Neural cell (in vitro differentiated cells): ENCODE results near the gene RBM20.

Experiments
- EP300 ChIP-seq: fragments of 450-650 bp; conservative IDR thresholded peaks from 2 replicates; pipeline ENCODE4 v1.6.1; 2014; ENCODE audit warnings: antibody characterized with exemption, mild to moderate bottlenecking, moderate library complexity; ENCODE audit not compliant: poor library complexity, severe bottlenecking
- EZH2 ChIP-seq: fragments of 200-600, 300-800 bp; shearing (Covaris generic), sonication (generic); IDR thresholded peaks from 2 replicates; pipeline ENCODE4 v1.6.1; 2014; ENCODE audit warnings: antibody characterized with exemption, low read length, borderline replicate concordance, mild to moderate bottlenecking; ENCODE audit not compliant: insufficient read depth, poor library complexity, severe bottlenecking
- POLR2AphosphoS5 ChIP-seq: IDR thresholded peaks from 2 replicates; pipeline ENCODE4 v1.6.1; 2012
- RAD21 ChIP-seq: fragments of 450-650 bp; conservative IDR thresholded peaks from 2 replicates; pipeline ENCODE4 v1.6.1; 2014; ENCODE audit warnings: antibody characterized with exemption, mild to moderate bottlenecking, moderate library complexity
- SMC3 ChIP-seq: fragments of 450-650 bp; conservative IDR thresholded peaks from 2 replicates; pipeline ENCODE4 v1.6.1; 2014; ENCODE audit warnings: antibody characterized with exemption, mild to moderate bottlenecking, moderate library complexity; ENCODE audit not compliant: poor library complexity
- TAF1 ChIP-seq: IDR thresholded peaks from 2 replicates; pipeline ENCODE4 v1.6.1; 2012; ENCODE audit warnings: low read depth
- TF ChIP-seq, protein P1 (sequence below): fragments of 450-650 bp; IDR thresholded peaks from 2 replicates; pipeline ENCODE4 v1.5.1; 2014; ENCODE audit warnings: antibody characterized with exemption, mild to moderate bottlenecking, moderate library complexity; ENCODE audit not compliant: poor library complexity, severe bottlenecking

DNA sequence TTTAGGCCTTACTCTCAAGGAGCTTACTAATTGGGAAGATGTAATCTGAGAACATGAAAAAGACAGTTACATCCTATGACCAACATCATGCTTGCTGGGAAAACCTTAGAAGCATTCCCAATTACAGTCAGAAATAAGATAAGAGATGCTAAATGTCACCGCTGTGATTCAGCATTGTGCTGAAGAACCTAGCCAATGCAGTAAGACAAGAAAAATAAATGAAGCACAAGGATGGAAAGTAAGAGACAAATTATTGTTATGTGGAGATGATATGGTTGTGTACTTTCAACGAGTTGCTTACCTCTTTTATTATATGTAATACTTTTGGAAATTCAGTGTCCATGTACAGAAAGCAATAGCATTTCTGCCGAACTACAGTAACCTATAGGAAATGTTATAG lies 104.8 kb downstream of the RBM20 start:
- TF ChIP-seq, protein P1, sequence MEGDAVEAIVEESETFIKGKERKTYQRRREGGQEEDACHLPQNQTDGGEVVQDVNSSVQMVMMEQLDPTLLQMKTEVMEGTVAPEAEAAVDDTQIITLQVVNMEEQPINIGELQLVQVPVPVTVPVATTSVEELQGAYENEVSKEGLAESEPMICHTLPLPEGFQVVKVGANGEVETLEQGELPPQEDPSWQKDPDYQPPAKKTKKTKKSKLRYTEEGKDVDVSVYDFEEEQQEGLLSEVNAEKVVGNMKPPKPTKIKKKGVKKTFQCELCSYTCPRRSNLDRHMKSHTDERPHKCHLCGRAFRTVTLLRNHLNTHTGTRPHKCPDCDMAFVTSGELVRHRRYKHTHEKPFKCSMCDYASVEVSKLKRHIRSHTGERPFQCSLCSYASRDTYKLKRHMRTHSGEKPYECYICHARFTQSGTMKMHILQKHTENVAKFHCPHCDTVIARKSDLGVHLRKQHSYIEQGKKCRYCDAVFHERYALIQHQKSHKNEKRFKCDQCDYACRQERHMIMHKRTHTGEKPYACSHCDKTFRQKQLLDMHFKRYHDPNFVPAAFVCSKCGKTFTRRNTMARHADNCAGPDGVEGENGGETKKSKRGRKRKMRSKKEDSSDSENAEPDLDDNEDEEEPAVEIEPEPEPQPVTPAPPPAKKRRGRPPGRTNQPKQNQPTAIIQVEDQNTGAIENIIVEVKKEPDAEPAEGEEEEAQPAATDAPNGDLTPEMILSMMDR = no peak
- TF ChIP-seq RAD21 (no peak), POLR2AphosphoS5 (no peak), EP300 (no peak), TAF1 (no peak), EZH2 (no peak), SMC3 (no peak)
